Uterus (tissue), 2 donors: ENCODE measurements around the gene OR9I1.

Experiments used
- CTCF ChIP-seq, 4 experiments: fragments of 200-600 bp in 2 of 4; fragments of 450-650 bp in 2 of 4; sonication (generic) in 2 of 4; IDR thresholded peaks; one replicate each; pipeline ENCODE4 v1.5.1; 2016 to 2019; ENCODE audit warnings: antibody characterized with exemption in 4 of 4, mild to moderate bottlenecking in 2 of 4, moderate library complexity in 1 of 4
- POLR2A ChIP-seq, 2 donors: fragments of 450-650 bp; IDR thresholded peaks; one replicate each; pipeline ENCODE4 v1.6.1; 2016; ENCODE audit warnings: antibody characterized with exemption in 2 of 2, mild to moderate bottlenecking in 1 of 2, moderate library complexity in 1 of 2

GRCh38 chr11:58134151-58134550 lies 8.8 kb upstream of the OR9I1 start:
- TF ChIP-seq CTCF (IDR thresholded peaks at IDR 0.05): no peak
- TF ChIP-seq POLR2A (IDR thresholded peaks at IDR 0.05): no peak
